ENCODE results near the gene PADI2. TPM values are rescaled to one million over a fixed set of nuclear protein-coding genes. Genes with fewer than 3 reads are reported as not detected.

The PADI2 gene
- total and polyA plus RNA-seq, 9 of the 15 experiments (the other 6 are each of a cell fraction or from before 2014, with no cell fraction given): 0.01 to 0.11 (median 0.01) TPM; not detected in 5

GRCh38 chr1:17119076-17119772 is at the start of gene PADI2 (continued):
- TF ChIP-seq CTCF (IDR thresholded peaks at IDR 0.05 in 2 of 3, conservative IDR thresholded peaks at IDR 0.05 in 1 of 3; ENCODE audit: insufficient read depth in 2 of 3, low read depth in 1 of 3, low read length in 3 of 3): no peak
- no peak for TF ChIP-seq DEAF1 (CRISPR knock-in tag; IDR thresholded peaks at IDR 0.05)
- no peak for TF ChIP-seq ZNF232 (CRISPR knock-in tag; IDR thresholded peaks at IDR 0.05)
- TF ChIP-seq ZSCAN29 (IDR thresholded peaks at IDR 0.05): no peak
- TF ChIP-seq JUNB (CRISPR knock-in tag; conservative IDR thresholded peaks at IDR 0.05): no peak
- peak; percentile 55 for TF ChIP-seq RB1 (IDR thresholded peaks at IDR 0.05; ENCODE audit: low read depth)
- TF ChIP-seq ZNF584 (CRISPR knock-in tag; IDR thresholded peaks at IDR 0.05; ENCODE audit: low read depth): no peak
- TF ChIP-seq MCM7 (IDR thresholded peaks at IDR 0.05): no peak
- TF ChIP-seq NR3C1 (CRISPR knock-in tag; IDR thresholded peaks at IDR 0.05): no peak
- no peak for TF ChIP-seq SMARCA4 (IDR thresholded peaks at IDR 0.05)
- TF ChIP-seq, protein P1, sequence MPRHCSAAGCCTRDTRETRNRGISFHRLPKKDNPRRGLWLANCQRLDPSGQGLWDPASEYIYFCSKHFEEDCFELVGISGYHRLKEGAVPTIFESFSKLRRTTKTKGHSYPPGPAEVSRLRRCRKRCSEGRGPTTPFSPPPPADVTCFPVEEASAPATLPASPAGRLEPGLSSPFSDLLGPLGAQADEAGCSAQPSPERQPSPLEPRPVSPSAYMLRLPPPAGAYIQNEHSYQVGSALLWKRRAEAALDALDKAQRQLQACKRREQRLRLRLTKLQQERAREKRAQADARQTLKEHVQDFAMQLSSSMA (CRISPR knock-in tag; IDR thresholded peaks at IDR 0.05): no peak
- peak; percentile 73 to 77 for TF ChIP-seq NRF1 (conservative IDR thresholded peaks at IDR 0.05 in 1 of 2, IDR thresholded peaks at IDR 0.05 in 1 of 2)
- no peak for TF ChIP-seq ZNF696 (CRISPR knock-in tag; conservative IDR thresholded peaks at IDR 0.05)
- TF ChIP-seq SP2 (IDR thresholded peaks at IDR 0.05; ENCODE audit: extremely low read depth, low read depth, low read length, poor library complexity, severe bottlenecking): peak; percentile 76
- TF ChIP-seq, protein P2, sequence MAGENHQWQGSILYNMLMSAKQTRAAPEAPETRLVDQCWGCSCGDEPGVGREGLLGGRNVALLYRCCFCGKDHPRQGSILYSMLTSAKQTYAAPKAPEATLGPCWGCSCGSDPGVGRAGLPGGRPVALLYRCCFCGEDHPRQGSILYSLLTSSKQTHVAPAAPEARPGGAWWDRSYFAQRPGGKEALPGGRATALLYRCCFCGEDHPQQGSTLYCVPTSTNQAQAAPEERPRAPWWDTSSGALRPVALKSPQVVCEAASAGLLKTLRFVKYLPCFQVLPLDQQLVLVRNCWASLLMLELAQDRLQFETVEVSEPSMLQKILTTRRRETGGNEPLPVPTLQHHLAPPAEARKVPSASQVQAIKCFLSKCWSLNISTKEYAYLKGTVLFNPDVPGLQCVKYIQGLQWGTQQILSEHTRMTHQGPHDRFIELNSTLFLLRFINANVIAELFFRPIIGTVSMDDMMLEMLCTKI (IDR thresholded peaks at IDR 0.05; ENCODE audit: partially characterized antibody): no peak
- no peak for TF ChIP-seq EWSR1 (IDR thresholded peaks at IDR 0.05; ENCODE audit: borderline replicate concordance, low read depth, partially characterized antibody)
- no peak for TF ChIP-seq LEF1 (IDR thresholded peaks at IDR 0.05)
- no peak for TF ChIP-seq BACH1 (tag; IDR thresholded peaks at IDR 0.05)
